ENCODE measurements around the gene TENT4A. TPM values are rescaled to one million over a fixed set of nuclear protein-coding genes. Genes with fewer than 3 reads are reported as not detected.

The TENT4A gene
- total RNA-seq, 3 donors from 2014 or later (not counting 1 experiment from before 2014, with no cell fraction given), result 36.0 to 65.6 (median 44.9) TPM

GRCh38 chr5:6718718-6719117 is 5.5 kb downstream of the TENT4A start:
- Mint-ChIP-seq H3K9me3 (no peaks in the 10 kb centered on the region), H3K36me3 (no peaks in the 10 kb centered on the region), H3K27me3 (ENCODE audit: low read depth in 2 of 2) (no peaks in the 10 kb centered on the region), H3K4me3 (no peak overlapping the region), H3K27ac (no peak overlapping the region), H3K4me1 (peaks cover 84 to 87% of the 10 kb centered on the region in 2 donors)
- ATAC-seq (no peak), DNase-seq (no peak)
- intact Hi-C loops (cut with micrococcal nuclease), result no loop called here
- no peak overlapping the region for H3K4me3 ChIP-seq (ENCODE audit: low read length)
- H3K36me3 ChIP-seq (ENCODE audit: control insufficient read depth, insufficient read depth, low read length), result no peaks in the 10 kb centered on the region
- H3K9me3 ChIP-seq (ENCODE audit: control insufficient read depth, insufficient read depth, low read length), result no peaks in the 10 kb centered on the region
- H3K27ac ChIP-seq (ENCODE audit: low read length), result no peak overlapping the region
- 75% methylated on average over 5 of the region's 5 CpGs for WGBS (ENCODE audit: insufficient coverage)
- no peaks in the 10 kb centered on the region for H3K27me3 ChIP-seq (ENCODE audit: control insufficient read depth, insufficient read depth, low read length)
- H3K4me1 ChIP-seq (ENCODE audit: control insufficient read depth, insufficient read depth, low read length), result peaks cover 44% of the 10 kb centered on the region
- no peak for TF ChIP-seq CTCF (IDR thresholded peaks at IDR 0.05)

DNA sequence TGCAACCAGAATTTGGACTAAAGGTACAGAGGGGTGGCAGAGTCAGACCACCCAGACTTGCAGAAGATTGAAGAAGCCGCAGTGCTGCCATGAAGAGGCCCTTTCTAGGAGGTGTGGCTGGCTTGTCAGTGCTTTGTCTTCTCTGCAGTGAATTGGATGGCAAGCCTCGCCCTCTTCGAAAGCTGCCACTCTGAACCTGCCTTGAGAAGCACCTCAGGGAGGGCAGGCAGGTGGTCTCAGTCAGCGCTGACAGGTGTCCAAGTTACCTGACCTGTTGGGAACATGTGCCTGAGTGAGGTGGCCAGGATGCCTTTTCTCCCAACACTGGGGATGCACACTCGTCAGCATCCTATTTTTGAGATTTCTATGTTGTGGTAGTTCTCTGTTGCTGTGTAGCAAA is 6.2 kb downstream of the TENT4A start:
- Mint-ChIP-seq H3K27ac (peak overlapping the region; percentile 8 to 47), H3K9me3 (no peaks in the 10 kb centered on the region), H3K27me3 (ENCODE audit: low read depth in 2 of 2) (no peaks in the 10 kb centered on the region), H3K36me3 (no peaks in the 10 kb centered on the region), H3K4me1 (peaks cover 91 to 94% of the 10 kb centered on the region in 2 donors), H3K4me3 (no peak overlapping the region)
- intact Hi-C loops (cut with micrococcal nuclease), result no loop called here
- Histone ChIP-seq H3K4me1 (ENCODE audit: control insufficient read depth, insufficient read depth, low read length) (peaks cover 45% of the 10 kb centered on the region), H3K9me3 (ENCODE audit: control insufficient read depth, insufficient read depth, low read length) (no peaks in the 10 kb centered on the region), H3K4me3 (ENCODE audit: low read length) (no peak overlapping the region), H3K36me3 (ENCODE audit: control insufficient read depth, insufficient read depth, low read length) (no peaks in the 10 kb centered on the region), H3K27me3 (ENCODE audit: control insufficient read depth, insufficient read depth, low read length) (no peaks in the 10 kb centered on the region), H3K27ac (ENCODE audit: low read length) (no peak overlapping the region)
- ATAC-seq (no peak), DNase-seq (no peak)
- WGBS (ENCODE audit: insufficient coverage), result 93% methylated on average over 5 of the region's 5 CpGs
- TF ChIP-seq CTCF (IDR thresholded peaks at IDR 0.05), result no peak

DNA sequence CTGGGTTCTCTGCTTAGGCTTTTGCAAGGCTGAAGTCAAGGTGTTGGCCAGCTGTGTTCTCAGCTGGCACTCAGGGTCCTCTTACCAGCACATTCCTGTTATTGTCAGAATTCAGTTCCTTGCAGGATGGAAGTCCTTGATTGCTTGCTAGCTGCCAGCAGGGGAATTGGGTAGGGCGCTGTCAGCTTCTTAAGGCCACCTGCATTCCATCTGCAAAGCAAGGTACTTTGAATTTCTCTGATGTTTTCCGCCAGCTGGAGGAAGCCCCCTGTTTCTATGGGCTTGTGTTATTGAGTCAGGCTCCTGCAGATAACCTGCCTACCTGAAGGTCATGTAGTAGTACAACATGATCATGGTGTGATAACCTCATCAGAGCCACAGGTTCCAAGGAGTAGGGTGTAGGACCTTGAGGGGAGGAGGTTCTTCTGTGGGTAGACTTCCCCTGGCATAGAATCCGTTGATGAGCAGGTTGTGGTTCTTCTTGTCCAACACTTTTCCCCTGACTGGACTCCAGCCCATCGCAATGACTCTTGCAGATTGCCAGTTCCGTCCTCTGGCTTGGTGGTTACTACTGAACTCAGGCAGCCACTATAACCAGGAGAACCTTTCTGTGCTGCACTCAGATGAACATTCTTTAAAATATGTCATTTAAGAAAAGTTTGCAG is 6.8 kb downstream of the TENT4A start:
- Mint-ChIP-seq H3K4me3 (no peak overlapping the region), H3K9me3 (no peaks in the 10 kb centered on the region), H3K36me3 (no peaks in the 10 kb centered on the region), H3K27ac (peak overlapping the region in 1 of 2 donors; percentile 47), H3K27me3 (ENCODE audit: low read depth in 2 of 2) (no peaks in the 10 kb centered on the region), H3K4me1 (peaks cover 93 to 94% of the 10 kb centered on the region in 2 donors)
- Histone ChIP-seq H3K36me3 (ENCODE audit: control insufficient read depth, insufficient read depth, low read length) (no peaks in the 10 kb centered on the region), H3K27me3 (ENCODE audit: control insufficient read depth, insufficient read depth, low read length) (no peaks in the 10 kb centered on the region), H3K4me1 (ENCODE audit: control insufficient read depth, insufficient read depth, low read length) (peaks cover 42% of the 10 kb centered on the region), H3K4me3 (ENCODE audit: low read length) (no peak overlapping the region), H3K27ac (ENCODE audit: low read length) (no peak overlapping the region), H3K9me3 (ENCODE audit: control insufficient read depth, insufficient read depth, low read length) (no peaks in the 10 kb centered on the region)
- intact Hi-C loops (cut with micrococcal nuclease), result no loop called here
- TF ChIP-seq CTCF (IDR thresholded peaks at IDR 0.05), result no peak
- no peak for ATAC-seq
- 73% methylated on average over 5 of the region's 5 CpGs for WGBS (ENCODE audit: insufficient coverage)
- DNase-seq, result no peak

DNA sequence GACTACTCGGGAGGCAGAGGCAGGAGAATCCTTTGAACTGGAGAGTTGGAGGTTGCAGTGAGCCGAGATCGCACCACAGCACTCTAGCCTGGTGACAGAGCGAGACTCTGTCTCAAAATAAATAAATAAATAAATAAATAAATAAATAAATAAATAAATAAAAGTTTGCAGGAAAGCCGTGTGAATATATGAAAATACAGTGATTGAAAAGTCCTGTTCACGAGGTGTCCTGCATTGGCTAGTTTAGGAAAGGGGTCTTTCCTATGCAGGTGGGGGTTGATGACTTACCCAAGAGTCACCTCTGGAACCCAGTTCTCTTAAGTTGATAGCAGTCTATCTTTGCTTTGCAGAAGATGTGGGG is 7.3 kb downstream of the TENT4A start:
- intact Hi-C loops (cut with micrococcal nuclease), result no loop called here
- no peak overlapping the region for H3K27ac ChIP-seq (ENCODE audit: low read length)
- peaks cover 87 to 89% of the 10 kb centered on the region in 2 donors for H3K4me1 Mint-ChIP-seq
- no peaks in the 10 kb centered on the region for H3K27me3 ChIP-seq (ENCODE audit: control insufficient read depth, insufficient read depth, low read length)
- no peak for ATAC-seq
- TF ChIP-seq CTCF (IDR thresholded peaks at IDR 0.05), result no peak
- DNase-seq, result no peak
- no peak overlapping the region for H3K27ac Mint-ChIP-seq
- H3K4me1 ChIP-seq (ENCODE audit: control insufficient read depth, insufficient read depth, low read length), result peaks cover 37% of the 10 kb centered on the region
- no peak overlapping the region for H3K4me3 ChIP-seq (ENCODE audit: low read length)
- H3K9me3 ChIP-seq (ENCODE audit: control insufficient read depth, insufficient read depth, low read length), result no peaks in the 10 kb centered on the region
- H3K36me3 ChIP-seq (ENCODE audit: control insufficient read depth, insufficient read depth, low read length), result no peaks in the 10 kb centered on the region
- H3K36me3 Mint-ChIP-seq, result no peaks in the 10 kb centered on the region
- WGBS (ENCODE audit: insufficient coverage), result 71% methylated on average over 3 of the region's 6 CpGs
- H3K9me3 Mint-ChIP-seq, result no peaks in the 10 kb centered on the region
- no peak overlapping the region for H3K4me3 Mint-ChIP-seq
- H3K27me3 Mint-ChIP-seq (ENCODE audit: low read depth in 2 of 2), result no peaks in the 10 kb centered on the region
